PC-9 (cell line): ENCODE data around the gene PRR15L.

Experiments
- CTCF ChIP-seq: fragments of 200-600 bp; sonication (generic); conservative IDR thresholded peaks from 2 replicates; pipeline ENCODE4 v1.6.1; 2017; ENCODE audit warnings: mixed run types, antibody characterized with exemption, mild to moderate bottlenecking, moderate library complexity
- EZH2 ChIP-seq: fragments of 200-600 bp; sonication (generic); IDR thresholded peaks from 2 replicates; pipeline ENCODE4 v1.8.0; 2017; ENCODE audit warnings: antibody characterized with exemption, low read depth

- TF ChIP-seq CTCF (no peak), EZH2 (no peak)
These were observed 37.7 kb upstream of the PRR15L start for GRCh38 chr17:47995241-47995935.
